ENCODE results near the gene GPR161. TPM values are rescaled to one million over a fixed set of nuclear protein-coding genes. Genes with fewer than 3 reads are reported as not detected.

Gene GPR161
- total and polyA plus RNA-seq, 2 of the 13 experiments (the other 11 are each of a cell fraction or from before 2014, with no cell fraction given): 0.13 to 0.35 TPM

DNA sequence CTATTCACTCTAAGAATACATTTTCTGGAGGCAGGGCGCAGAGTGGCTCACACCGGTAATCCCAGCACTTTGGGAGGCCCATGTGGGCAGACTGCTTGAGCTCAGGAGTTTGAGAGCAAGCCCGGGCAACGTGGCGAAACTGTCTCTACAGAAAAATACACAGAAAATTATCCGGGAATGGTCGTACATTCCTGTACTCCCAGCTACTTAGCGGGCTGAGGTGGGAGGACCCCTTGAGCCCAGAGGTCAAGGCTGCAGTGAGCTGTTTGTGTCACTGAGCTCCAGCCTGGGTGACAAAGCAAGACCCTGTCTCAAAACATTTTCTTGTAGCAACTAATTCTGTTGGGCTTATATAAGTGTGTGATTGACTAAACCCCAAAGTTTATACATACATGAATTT lies 30.5 kb downstream of the GPR161 start (continued):
- TF ChIP-seq, protein P1, sequence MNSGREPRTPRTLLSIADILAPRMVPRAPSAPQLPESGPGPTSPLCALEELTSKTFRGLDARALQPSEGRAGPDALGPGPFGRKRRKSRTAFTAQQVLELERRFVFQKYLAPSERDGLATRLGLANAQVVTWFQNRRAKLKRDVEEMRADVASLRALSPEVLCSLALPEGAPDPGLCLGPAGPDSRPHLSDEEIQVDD (CRISPR knock-in tag; IDR thresholded peaks at IDR 0.05; ENCODE audit: borderline replicate concordance): no peak
- TF ChIP-seq SOX5 (CRISPR knock-in tag; IDR thresholded peaks at IDR 0.05; ENCODE audit: borderline replicate concordance) (no peak), ARNT (IDR thresholded peaks at IDR 0.05) (no peak), ATAD3A (CRISPR knock-in tag; IDR thresholded peaks at IDR 0.05) (no peak), ZNF510 (CRISPR knock-in tag; IDR thresholded peaks at IDR 0.05; ENCODE audit: low read depth) (no peak), FOXJ3 (CRISPR knock-in tag; IDR thresholded peaks at IDR 0.05; ENCODE audit: borderline replicate concordance) (no peak), RBFOX2 (IDR thresholded peaks at IDR 0.05; ENCODE audit: low read depth, low read length) (no peak), SRSF1 (optimal IDR thresholded peaks at IDR 0.05; ENCODE audit: low read depth, low read length) (no peak), ZMYM3 (CRISPR knock-in tag; IDR thresholded peaks at IDR 0.05) (0 out of 2 replicates have a peak, but pooled peaks have one; percentile 3), ZSCAN21 (CRISPR knock-in tag; IDR thresholded peaks at IDR 0.05; ENCODE audit: borderline replicate concordance) (no peak), GFI1 (CRISPR knock-in tag; IDR thresholded peaks at IDR 0.05; ENCODE audit: borderline replicate concordance) (no peak), HCFC1 (IDR thresholded peaks at IDR 0.05; ENCODE audit: low read depth, low read length) (no peak), ZNF34 (CRISPR knock-in tag; IDR thresholded peaks at IDR 0.05; ENCODE audit: borderline replicate concordance) (no peak)
- TF ChIP-seq, protein P2, sequence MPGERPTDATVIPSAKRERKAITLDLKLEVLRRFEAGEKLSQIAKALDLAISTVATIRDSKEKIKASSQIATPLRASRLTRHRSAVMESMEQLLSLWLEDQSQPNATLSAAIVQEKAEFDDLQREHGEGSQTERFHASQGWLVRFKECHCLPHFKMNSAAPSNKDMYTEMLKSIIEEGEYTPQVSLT (CRISPR knock-in tag; IDR thresholded peaks at IDR 0.05; ENCODE audit: borderline replicate concordance, low read depth): no peak
- TF ChIP-seq, protein P3, sequence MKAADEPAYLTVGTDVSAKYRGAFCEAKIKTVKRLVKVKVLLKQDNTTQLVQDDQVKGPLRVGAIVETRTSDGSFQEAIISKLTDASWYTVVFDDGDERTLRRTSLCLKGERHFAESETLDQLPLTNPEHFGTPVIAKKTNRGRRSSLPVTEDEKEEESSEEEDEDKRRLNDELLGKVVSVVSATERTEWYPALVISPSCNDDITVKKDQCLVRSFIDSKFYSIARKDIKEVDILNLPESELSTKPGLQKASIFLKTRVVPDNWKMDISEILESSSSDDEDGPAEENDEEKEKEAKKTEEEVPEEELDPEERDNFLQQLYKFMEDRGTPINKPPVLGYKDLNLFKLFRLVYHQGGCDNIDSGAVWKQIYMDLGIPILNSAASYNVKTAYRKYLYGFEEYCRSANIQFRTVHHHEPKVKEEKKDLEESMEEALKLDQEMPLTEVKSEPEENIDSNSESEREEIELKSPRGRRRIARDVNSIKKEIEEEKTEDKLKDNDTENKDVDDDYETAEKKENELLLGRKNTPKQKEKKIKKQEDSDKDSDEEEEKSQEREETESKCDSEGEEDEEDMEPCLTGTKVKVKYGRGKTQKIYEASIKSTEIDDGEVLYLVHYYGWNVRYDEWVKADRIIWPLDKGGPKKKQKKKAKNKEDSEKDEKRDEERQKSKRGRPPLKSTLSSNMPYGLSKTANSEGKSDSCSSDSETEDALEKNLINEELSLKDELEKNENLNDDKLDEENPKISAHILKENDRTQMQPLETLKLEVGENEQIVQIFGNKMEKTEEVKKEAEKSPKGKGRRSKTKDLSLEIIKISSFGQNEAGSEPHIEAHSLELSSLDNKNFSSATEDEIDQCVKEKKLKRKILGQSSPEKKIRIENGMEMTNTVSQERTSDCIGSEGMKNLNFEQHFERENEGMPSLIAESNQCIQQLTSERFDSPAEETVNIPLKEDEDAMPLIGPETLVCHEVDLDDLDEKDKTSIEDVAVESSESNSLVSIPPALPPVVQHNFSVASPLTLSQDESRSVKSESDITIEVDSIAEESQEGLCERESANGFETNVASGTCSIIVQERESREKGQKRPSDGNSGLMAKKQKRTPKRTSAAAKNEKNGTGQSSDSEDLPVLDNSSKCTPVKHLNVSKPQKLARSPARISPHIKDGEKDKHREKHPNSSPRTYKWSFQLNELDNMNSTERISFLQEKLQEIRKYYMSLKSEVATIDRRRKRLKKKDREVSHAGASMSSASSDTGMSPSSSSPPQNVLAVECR (CRISPR knock-in tag; IDR thresholded peaks at IDR 0.05; ENCODE audit: borderline replicate concordance): peak; percentile 15; the same call in 1 of the 2 replicates
- TF ChIP-seq, protein P4, sequence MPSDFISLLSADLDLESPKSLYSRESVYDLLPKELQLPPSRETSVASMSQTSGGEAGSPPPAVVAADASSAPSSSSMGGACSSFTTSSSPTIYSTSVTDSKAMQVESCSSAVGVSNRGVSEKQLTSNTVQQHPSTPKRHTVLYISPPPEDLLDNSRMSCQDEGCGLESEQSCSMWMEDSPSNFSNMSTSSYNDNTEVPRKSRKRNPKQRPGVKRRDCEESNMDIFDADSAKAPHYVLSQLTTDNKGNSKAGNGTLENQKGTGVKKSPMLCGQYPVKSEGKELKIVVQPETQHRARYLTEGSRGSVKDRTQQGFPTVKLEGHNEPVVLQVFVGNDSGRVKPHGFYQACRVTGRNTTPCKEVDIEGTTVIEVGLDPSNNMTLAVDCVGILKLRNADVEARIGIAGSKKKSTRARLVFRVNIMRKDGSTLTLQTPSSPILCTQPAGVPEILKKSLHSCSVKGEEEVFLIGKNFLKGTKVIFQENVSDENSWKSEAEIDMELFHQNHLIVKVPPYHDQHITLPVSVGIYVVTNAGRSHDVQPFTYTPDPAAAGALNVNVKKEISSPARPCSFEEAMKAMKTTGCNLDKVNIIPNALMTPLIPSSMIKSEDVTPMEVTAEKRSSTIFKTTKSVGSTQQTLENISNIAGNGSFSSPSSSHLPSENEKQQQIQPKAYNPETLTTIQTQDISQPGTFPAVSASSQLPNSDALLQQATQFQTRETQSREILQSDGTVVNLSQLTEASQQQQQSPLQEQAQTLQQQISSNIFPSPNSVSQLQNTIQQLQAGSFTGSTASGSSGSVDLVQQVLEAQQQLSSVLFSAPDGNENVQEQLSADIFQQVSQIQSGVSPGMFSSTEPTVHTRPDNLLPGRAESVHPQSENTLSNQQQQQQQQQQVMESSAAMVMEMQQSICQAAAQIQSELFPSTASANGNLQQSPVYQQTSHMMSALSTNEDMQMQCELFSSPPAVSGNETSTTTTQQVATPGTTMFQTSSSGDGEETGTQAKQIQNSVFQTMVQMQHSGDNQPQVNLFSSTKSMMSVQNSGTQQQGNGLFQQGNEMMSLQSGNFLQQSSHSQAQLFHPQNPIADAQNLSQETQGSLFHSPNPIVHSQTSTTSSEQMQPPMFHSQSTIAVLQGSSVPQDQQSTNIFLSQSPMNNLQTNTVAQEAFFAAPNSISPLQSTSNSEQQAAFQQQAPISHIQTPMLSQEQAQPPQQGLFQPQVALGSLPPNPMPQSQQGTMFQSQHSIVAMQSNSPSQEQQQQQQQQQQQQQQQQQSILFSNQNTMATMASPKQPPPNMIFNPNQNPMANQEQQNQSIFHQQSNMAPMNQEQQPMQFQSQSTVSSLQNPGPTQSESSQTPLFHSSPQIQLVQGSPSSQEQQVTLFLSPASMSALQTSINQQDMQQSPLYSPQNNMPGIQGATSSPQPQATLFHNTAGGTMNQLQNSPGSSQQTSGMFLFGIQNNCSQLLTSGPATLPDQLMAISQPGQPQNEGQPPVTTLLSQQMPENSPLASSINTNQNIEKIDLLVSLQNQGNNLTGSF (CRISPR knock-in tag; IDR thresholded peaks at IDR 0.05): no peak
- TF ChIP-seq, protein P5, sequence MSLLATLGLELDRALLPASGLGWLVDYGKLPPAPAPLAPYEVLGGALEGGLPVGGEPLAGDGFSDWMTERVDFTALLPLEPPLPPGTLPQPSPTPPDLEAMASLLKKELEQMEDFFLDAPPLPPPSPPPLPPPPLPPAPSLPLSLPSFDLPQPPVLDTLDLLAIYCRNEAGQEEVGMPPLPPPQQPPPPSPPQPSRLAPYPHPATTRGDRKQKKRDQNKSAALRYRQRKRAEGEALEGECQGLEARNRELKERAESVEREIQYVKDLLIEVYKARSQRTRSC (CRISPR knock-in tag; IDR thresholded peaks at IDR 0.05; ENCODE audit: low read depth): no peak
- TF ChIP-seq, protein P6, sequence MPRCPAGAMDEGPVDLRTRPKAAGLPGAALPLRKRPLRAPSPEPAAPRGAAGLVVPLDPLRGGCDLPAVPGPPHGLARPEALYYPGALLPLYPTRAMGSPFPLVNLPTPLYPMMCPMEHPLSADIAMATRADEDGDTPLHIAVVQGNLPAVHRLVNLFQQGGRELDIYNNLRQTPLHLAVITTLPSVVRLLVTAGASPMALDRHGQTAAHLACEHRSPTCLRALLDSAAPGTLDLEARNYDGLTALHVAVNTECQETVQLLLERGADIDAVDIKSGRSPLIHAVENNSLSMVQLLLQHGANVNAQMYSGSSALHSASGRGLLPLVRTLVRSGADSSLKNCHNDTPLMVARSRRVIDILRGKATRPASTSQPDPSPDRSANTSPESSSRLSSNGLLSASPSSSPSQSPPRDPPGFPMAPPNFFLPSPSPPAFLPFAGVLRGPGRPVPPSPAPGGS (CRISPR knock-in tag; IDR thresholded peaks at IDR 0.05): no peak
